HCT116 (cell line): ENCODE data around the gene FBXO47.

Experiments
- CTCF ChIP-seq, 3 experiments: fragments of 200-600 bp in 1 of 3; sonication (generic) in 1 of 3; IDR thresholded peaks in 2 of 3; conservative IDR thresholded peaks in 1 of 3; 2 replicates each; pipeline ENCODE4 v1.5.1; 2012 to 2017; ENCODE audit warnings: low read depth in 2 of 3, low read length in 2 of 3, antibody characterized with exemption in 1 of 3, borderline replicate concordance in 1 of 3, control low read depth in 1 of 3, mild to moderate bottlenecking in 1 of 3, mixed read lengths in 1 of 3, mixed run types in 1 of 3, moderate library complexity in 1 of 3; ENCODE audit not compliant: insufficient read depth in 1 of 3
- EZH2 ChIP-seq: fragments of 200-600 bp; sonication (generic); IDR thresholded peaks from 2 replicates; pipeline ENCODE4 v1.6.1; 2017; ENCODE audit warnings: antibody characterized with exemption, mixed run types
- EZH2phosphoT487 ChIP-seq: fragments of 200-600 bp; IDR thresholded peaks from 2 replicates; pipeline ENCODE4 v1.6.1; 2018; ENCODE audit warnings: antibody characterized with exemption, borderline replicate concordance
- POLR2AphosphoS5 ChIP-seq: IDR thresholded peaks from 2 replicates; pipeline ENCODE4 v1.6.1; 2011; ENCODE audit warnings: mild to moderate bottlenecking, low read depth, low read length, moderate library complexity
- REST ChIP-seq: IDR thresholded peaks from 2 replicates; pipeline ENCODE4 v1.6.1; 2012; ENCODE audit warnings: low read depth

GRCh38 chr17:38980490-38981217, 13.5 kb upstream of the FBXO47 start:
- TF ChIP-seq EZH2 (no peak), EZH2phosphoT487 (no peak), CTCF (IDR thresholded peaks at IDR 0.05 in 2 of 3, conservative IDR thresholded peaks at IDR 0.05 in 1 of 3; ENCODE audit: borderline replicate concordance in 1 of 3, insufficient read depth in 1 of 3, low read depth in 2 of 3, low read length in 2 of 3) (no peak), REST (no peak), POLR2AphosphoS5 (no peak)
